Astrocyte (in vitro differentiated cells and primary cell): ENCODE data around the gene LHPP. TPM values are rescaled to one million over a fixed set of nuclear protein-coding genes. Genes with fewer than 3 reads are reported as not detected.

Experiments
- DNase-seq: peaks from one replicate; pipeline ENCODE4 v3.0.0-alpha.2; 2010; ENCODE audit warnings: low read depth
- FAIRE-seq: peaks from 2 replicates; lab custom pipeline; 2011; peaks lifted over from hg19 to GRCh38; lab: Jason Lieb, UNC
- H2AFZ ChIP-seq: 2 replicates; pipeline ENCODE4 v1.6.0; 2012; ENCODE audit warnings: low read depth, low read length, inconsistent platforms
- H3K27ac ChIP-seq: 2 replicates; pipeline ENCODE4 v1.5.1; 2011; ENCODE audit warnings: low read depth, low read length, inconsistent platforms
- H3K27me3 ChIP-seq: 2 replicates; pipeline ENCODE4 v1.6.0; 2011; ENCODE audit warnings: low read length, inconsistent platforms; ENCODE audit not compliant: insufficient read depth
- H3K36me3 ChIP-seq: 2 replicates; pipeline ENCODE4 v1.5.1; 2011; ENCODE audit warnings: low read length, inconsistent platforms; ENCODE audit not compliant: insufficient read depth
- H3K4me1 ChIP-seq: 2 replicates; pipeline ENCODE4 v1.5.1; 2011; ENCODE audit warnings: low read length, inconsistent platforms; ENCODE audit not compliant: insufficient read depth
- H3K4me2 ChIP-seq: 2 replicates; pipeline ENCODE4 v1.6.0; 2012; ENCODE audit warnings: low read length, inconsistent platforms
- H3K4me3 ChIP-seq: 2 replicates; pipeline ENCODE4 v1.5.1; 2011; ENCODE audit warnings: low read depth, mild to moderate bottlenecking, low read length, inconsistent platforms; ENCODE audit not compliant: insufficient read depth
- H3K79me2 ChIP-seq: 2 replicates; pipeline ENCODE4 v1.6.0; 2012; ENCODE audit warnings: mild to moderate bottlenecking, low read length, inconsistent platforms; ENCODE audit not compliant: insufficient read depth
- H3K9ac ChIP-seq: 2 replicates; pipeline ENCODE4 v1.6.0; 2012; ENCODE audit warnings: mild to moderate bottlenecking, low read length, inconsistent platforms
- H3K9me3 ChIP-seq: 2 replicates; pipeline ENCODE4 v1.5.1; 2012; ENCODE audit warnings: low read depth, mild to moderate bottlenecking, low read length, inconsistent platforms; ENCODE audit not compliant: insufficient read depth
- H4K20me1 ChIP-seq: 2 replicates; pipeline ENCODE4 v1.6.0; 2012; ENCODE audit warnings: low read length, inconsistent platforms; ENCODE audit not compliant: insufficient read depth
- H3K27ac Mint-ChIP-seq: one replicate; pipeline ENCODE4 v1.8.0; 2021; ENCODE audit warnings: mild to moderate bottlenecking, mixed read lengths; ENCODE audit not compliant: unreplicated experiment
- H3K27me3 Mint-ChIP-seq: one replicate; pipeline ENCODE4 v1.8.0; 2021; ENCODE audit warnings: low read depth, mixed read lengths; ENCODE audit not compliant: unreplicated experiment
- H3K36me3 Mint-ChIP-seq: one replicate; pipeline ENCODE4 v1.8.0; 2021; ENCODE audit warnings: low read depth, mixed read lengths; ENCODE audit not compliant: unreplicated experiment
- H3K4me1 Mint-ChIP-seq: one replicate; pipeline ENCODE4 v1.8.0; 2021; ENCODE audit warnings: low read depth, mixed read lengths; ENCODE audit not compliant: unreplicated experiment
- H3K4me3 Mint-ChIP-seq: one replicate; pipeline ENCODE4 v1.8.0; 2021; ENCODE audit warnings: mild to moderate bottlenecking, moderate library complexity, mixed read lengths; ENCODE audit not compliant: unreplicated experiment
- H3K9me3 Mint-ChIP-seq: one replicate; pipeline ENCODE4 v1.8.0; 2021; ENCODE audit warnings: mild to moderate bottlenecking, mixed read lengths; ENCODE audit not compliant: unreplicated experiment
- CTCF ChIP-seq: IDR thresholded peaks from 2 replicates; pipeline ENCODE4 v1.5.1; 2011; ENCODE audit warnings: low read depth, mild to moderate bottlenecking, inconsistent platforms, low read length, moderate library complexity; ENCODE audit not compliant: insufficient read depth
- EZH2 ChIP-seq: IDR thresholded peaks from 2 replicates; pipeline ENCODE4 v1.6.1; 2012; ENCODE audit warnings: mild to moderate bottlenecking, low read length, inconsistent platforms; ENCODE audit not compliant: insufficient read depth
- total RNA-seq: library from RNA; stranded (reverse); gene quantifications from 2 replicates; pipeline ENCODE4 v1.2.1, GENCODE V29; 2021

Gene LHPP
- total RNA-seq, 1 donor from 2014 or later = 6.9 TPM

- H3K9ac ChIP-seq = no peak overlapping the region
- DNase-seq (no peak), FAIRE-seq (no peak)
- H3K9me3 Mint-ChIP-seq = no peaks in the 10 kb centered on the region
- H3K4me3 ChIP-seq = no peak overlapping the region
- peaks cover 3% of the 10 kb centered on the region for H3K4me1 ChIP-seq
- no peaks in the 10 kb centered on the region for H3K36me3 Mint-ChIP-seq
- no peaks in the 10 kb centered on the region for H3K9me3 ChIP-seq
- H2AFZ ChIP-seq = no peak overlapping the region
- no peaks in the 10 kb centered on the region for H3K36me3 ChIP-seq
- no peak for TF ChIP-seq CTCF
- TF ChIP-seq EZH2 = no peak
- peaks cover 3% of the 10 kb centered on the region for H3K27me3 ChIP-seq
- peaks cover 11% of the 10 kb centered on the region for H3K27me3 Mint-ChIP-seq
- H3K79me2 ChIP-seq = no peaks in the 10 kb centered on the region
- H3K4me2 ChIP-seq = no peak overlapping the region
- no peaks in the 10 kb centered on the region for H3K4me1 Mint-ChIP-seq
- no peak overlapping the region for H3K27ac Mint-ChIP-seq
- H3K27ac ChIP-seq = no peak overlapping the region
- H3K4me3 Mint-ChIP-seq = no peak overlapping the region
- no peaks in the 10 kb centered on the region for H4K20me1 ChIP-seq
These were observed 82.3 kb downstream of the LHPP start for GRCh38 chr10:124543971-124544370.

GRCh38 chr10:124544711-124545110 is 83.1 kb downstream of the LHPP start:
- Mint-ChIP-seq H3K4me1 (no peaks in the 10 kb centered on the region), H3K9me3 (no peaks in the 10 kb centered on the region), H3K27ac (no peak overlapping the region), H3K27me3 (peaks cover 11% of the 10 kb centered on the region), H3K4me3 (no peak overlapping the region), H3K36me3 (no peaks in the 10 kb centered on the region)
- DNase-seq (no peak), FAIRE-seq (no peak)
- H3K27me3 ChIP-seq = peaks cover 3% of the 10 kb centered on the region
- H2AFZ ChIP-seq = no peak overlapping the region
- H3K36me3 ChIP-seq = no peaks in the 10 kb centered on the region
- H3K27ac ChIP-seq = no peak overlapping the region
- TF ChIP-seq EZH2 (no peak), CTCF (no peak)
- H3K79me2 ChIP-seq = no peaks in the 10 kb centered on the region
- H3K4me1 ChIP-seq = peaks cover 3% of the 10 kb centered on the region
- H3K9ac ChIP-seq = no peak overlapping the region
- H3K9me3 ChIP-seq = no peaks in the 10 kb centered on the region
- no peak overlapping the region for H3K4me2 ChIP-seq
- H3K4me3 ChIP-seq = no peak overlapping the region
- H4K20me1 ChIP-seq = no peaks in the 10 kb centered on the region

GRCh38 chr10:124545351-124546054 is 83.9 kb downstream of the LHPP start:
- no peak for DNase-seq
- no peaks in the 10 kb centered on the region for H3K9me3 Mint-ChIP-seq
- Histone ChIP-seq H4K20me1 (no peaks in the 10 kb centered on the region), H3K4me2 (no peak overlapping the region), H3K9ac (no peak overlapping the region), H3K4me3 (no peak overlapping the region), H3K36me3 (no peaks in the 10 kb centered on the region), H2AFZ (no peak overlapping the region), H3K9me3 (no peaks in the 10 kb centered on the region), H3K27ac (no peak overlapping the region), H3K27me3 (peaks cover 3% of the 10 kb centered on the region), H3K79me2 (no peaks in the 10 kb centered on the region), H3K4me1 (peaks cover 3% of the 10 kb centered on the region)
- TF ChIP-seq CTCF (no peak), EZH2 (no peak)
- H3K4me1 Mint-ChIP-seq = no peaks in the 10 kb centered on the region
- no peaks in the 10 kb centered on the region for H3K36me3 Mint-ChIP-seq
- H3K4me3 Mint-ChIP-seq = no peak overlapping the region
- H3K27ac Mint-ChIP-seq = no peak overlapping the region
- FAIRE-seq = no peak
- H3K27me3 Mint-ChIP-seq = peaks cover 11% of the 10 kb centered on the region
